ENCODE data around the gene SHISA5.

DNA sequence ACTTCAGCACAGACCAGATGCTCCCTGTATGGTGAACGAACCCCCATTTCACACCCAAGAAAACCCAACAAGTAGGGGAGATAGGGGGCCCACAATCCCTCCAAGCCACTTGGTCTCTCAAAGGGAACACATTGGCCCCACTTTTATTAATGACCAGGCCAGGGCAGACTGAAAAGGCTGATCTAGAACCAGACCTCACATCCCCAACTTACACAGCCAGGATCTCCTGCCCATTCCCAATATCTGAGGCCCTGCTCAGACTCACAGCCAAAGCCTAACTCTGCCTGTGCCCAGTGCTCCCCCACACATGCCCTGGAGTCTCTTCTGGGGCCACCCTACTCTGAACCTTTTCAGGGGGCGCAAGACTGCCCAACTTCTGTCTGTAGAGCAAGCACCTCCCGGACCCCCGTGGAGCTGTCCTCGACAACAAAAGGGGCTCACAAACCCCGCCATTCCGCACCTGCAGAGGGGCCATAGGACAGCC lies 75.8 kb downstream of the SHISA5 start:
- TF ChIP-seq POLR2A (IDR thresholded peaks at IDR 0.05) = no peak
- TF ChIP-seq, protein P1, sequence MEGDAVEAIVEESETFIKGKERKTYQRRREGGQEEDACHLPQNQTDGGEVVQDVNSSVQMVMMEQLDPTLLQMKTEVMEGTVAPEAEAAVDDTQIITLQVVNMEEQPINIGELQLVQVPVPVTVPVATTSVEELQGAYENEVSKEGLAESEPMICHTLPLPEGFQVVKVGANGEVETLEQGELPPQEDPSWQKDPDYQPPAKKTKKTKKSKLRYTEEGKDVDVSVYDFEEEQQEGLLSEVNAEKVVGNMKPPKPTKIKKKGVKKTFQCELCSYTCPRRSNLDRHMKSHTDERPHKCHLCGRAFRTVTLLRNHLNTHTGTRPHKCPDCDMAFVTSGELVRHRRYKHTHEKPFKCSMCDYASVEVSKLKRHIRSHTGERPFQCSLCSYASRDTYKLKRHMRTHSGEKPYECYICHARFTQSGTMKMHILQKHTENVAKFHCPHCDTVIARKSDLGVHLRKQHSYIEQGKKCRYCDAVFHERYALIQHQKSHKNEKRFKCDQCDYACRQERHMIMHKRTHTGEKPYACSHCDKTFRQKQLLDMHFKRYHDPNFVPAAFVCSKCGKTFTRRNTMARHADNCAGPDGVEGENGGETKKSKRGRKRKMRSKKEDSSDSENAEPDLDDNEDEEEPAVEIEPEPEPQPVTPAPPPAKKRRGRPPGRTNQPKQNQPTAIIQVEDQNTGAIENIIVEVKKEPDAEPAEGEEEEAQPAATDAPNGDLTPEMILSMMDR (IDR thresholded peaks at IDR 0.05) = no peak

Measured in tibial nerve (tissue), 3 donors.